ENCODE measurements around the gene MKRN3. TPM values are rescaled to one million over a fixed set of nuclear protein-coding genes. Genes with fewer than 3 reads are reported as not detected.
A peak's percentile ranks its signal among the peaks of the same experiment; 100 is the strongest.

MKRN3 gene
- total RNA-seq: not detected
- under 1 TPM; 0.30 to 0.40 TPM for polyA plus RNA-seq
- long read RNA-seq, donor 1, partial matches to known transcripts: 0 of 1 reads
- long read RNA-seq, donor 1, other reads (novel, unspliced or antisense): 0 of 1 reads
- long read RNA-seq, donor 2: 0 reads
- long read RNA-seq, donor 3, partial matches to known transcripts: 0 of 3 reads
- long read RNA-seq, donor 3, other reads (novel, unspliced or antisense): 0 of 3 reads
- long read RNA-seq, donor 4, partial matches to known transcripts: 0 of 2 reads
- long read RNA-seq, donor 4, other reads (novel, unspliced or antisense): 0 of 2 reads
- long read RNA-seq, donor 5: 0 reads

GRCh38 chr15:23565395-23566070, at the start of gene MKRN3:
Gene MKRN3 (plus strand): TSS chr15:23565674. CDS start chr15:23565783, 109 bp downstream.
- TF ChIP-seq CTCF (IDR thresholded peaks at IDR 0.05; ENCODE audit: control extremely low read depth, extremely low read depth): no peak
- H3K4me3 ChIP-seq: peak within 1 kb of the TSS; percentile 2
- H3K27me3 ChIP-seq (ENCODE audit: control insufficient read depth in 3 of 3, insufficient read depth in 3 of 3, low read length in 2 of 3): peaks cover 2 to 7% (median 4%) of the 10 kb centered on the region in 3 donors
- DNase-seq (peak; percentile 47 to 62 (median 55)), ATAC-seq (ENCODE audit: insufficient read depth, low FRiP score) (no peak)
- no peaks in the 10 kb centered on the region for H3K36me3 ChIP-seq (ENCODE audit: control insufficient read depth in 4 of 4, insufficient read depth in 4 of 4, low read length in 4 of 4)
- H3K9ac ChIP-seq (ENCODE audit: insufficient read depth in 1 of 2, low read length in 2 of 2): no peak within 1 kb of the TSS
- H3K27ac ChIP-seq (ENCODE audit: low read depth in 1 of 2, low read length in 1 of 2): no peak within 1 kb of the TSS
- 84 to 86% methylated on average over 27 of the region's 27 CpGs for WGBS, 2 donors
- H3K9me3 ChIP-seq (ENCODE audit: control insufficient read depth in 4 of 4, insufficient read depth in 3 of 4, low read length in 3 of 4): peaks cover 0 to 8% (median 1%) of the 10 kb centered on the region in 4 donors
- no peaks in the 10 kb centered on the region for H3K4me1 ChIP-seq (ENCODE audit: control insufficient read depth in 5 of 5, insufficient read depth in 5 of 5, low read length in 5 of 5)

GRCh38 chr15:23516866-23517265, 48.6 kb upstream of the MKRN3 start:
- TF ChIP-seq CTCF (IDR thresholded peaks at IDR 0.05; ENCODE audit: control extremely low read depth, extremely low read depth): no peak

GRCh38 chr15:23518104-23518503, 47.4 kb upstream of the MKRN3 start:
- no peaks in the 10 kb centered on the region for H3K36me3 ChIP-seq (ENCODE audit: control insufficient read depth in 4 of 4, insufficient read depth in 4 of 4, low read length in 4 of 4)
- ATAC-seq (ENCODE audit: insufficient read depth, low FRiP score) (no peak), DNase-seq (no peak)
- no peak overlapping the region for H3K27ac ChIP-seq (ENCODE audit: low read depth in 1 of 2, low read length in 1 of 2)
- TF ChIP-seq CTCF (IDR thresholded peaks at IDR 0.05; ENCODE audit: control extremely low read depth, extremely low read depth): no peak
- H3K27me3 ChIP-seq (ENCODE audit: control insufficient read depth in 3 of 3, insufficient read depth in 3 of 3, low read length in 2 of 3): no peaks in the 10 kb centered on the region
- H3K9ac ChIP-seq (ENCODE audit: insufficient read depth in 1 of 2, low read length in 2 of 2): no peak overlapping the region
- H3K4me1 ChIP-seq (ENCODE audit: control insufficient read depth in 5 of 5, insufficient read depth in 5 of 5, low read length in 5 of 5): no peaks in the 10 kb centered on the region
- H3K4me3 ChIP-seq: no peak overlapping the region
- 81 to 85% methylated on average over 5 of the region's 5 CpGs for WGBS, 2 donors
- H3K9me3 ChIP-seq (ENCODE audit: control insufficient read depth in 4 of 4, insufficient read depth in 3 of 4, low read length in 3 of 4): peaks cover 0 to 4% (median 0%) of the 10 kb centered on the region in 4 donors

More at GRCh38 chr15:23516866-23517265, 48.6 kb upstream of the MKRN3 start:
- Histone ChIP-seq H3K9me3 (ENCODE audit: control insufficient read depth in 4 of 4, insufficient read depth in 3 of 4, low read length in 3 of 4) (peaks cover 0 to 4% (median 0%) of the 10 kb centered on the region in 4 donors), H3K9ac (ENCODE audit: insufficient read depth in 1 of 2, low read length in 2 of 2) (no peak overlapping the region), H3K4me1 (ENCODE audit: control insufficient read depth in 5 of 5, insufficient read depth in 5 of 5, low read length in 5 of 5) (no peaks in the 10 kb centered on the region), H3K27me3 (ENCODE audit: control insufficient read depth in 3 of 3, insufficient read depth in 3 of 3, low read length in 2 of 3) (no peaks in the 10 kb centered on the region), H3K4me3 (no peak overlapping the region), H3K27ac (ENCODE audit: low read depth in 1 of 2, low read length in 1 of 2) (no peak overlapping the region), H3K36me3 (ENCODE audit: control insufficient read depth in 4 of 4, insufficient read depth in 4 of 4, low read length in 4 of 4) (no peaks in the 10 kb centered on the region)
- 54 to 72% methylated on average over 4 of the region's 4 CpGs for WGBS, 2 donors
- DNase-seq (peak in 1 of 3 donors; percentile 2), ATAC-seq (ENCODE audit: insufficient read depth, low FRiP score) (no peak)
